GF-D8 (cell line): Measurements from ENCODE around the gene FICD.

Experiments
- DNase-seq: peaks from one replicate; lab custom pipeline; 2025; lab: John Stamatoyannopoulos, UW

FICD gene

GRCh38 chr12:108567406-108568337 lies 52.6 kb downstream of the FICD start:
- no peak for DNase-seq

DNA sequence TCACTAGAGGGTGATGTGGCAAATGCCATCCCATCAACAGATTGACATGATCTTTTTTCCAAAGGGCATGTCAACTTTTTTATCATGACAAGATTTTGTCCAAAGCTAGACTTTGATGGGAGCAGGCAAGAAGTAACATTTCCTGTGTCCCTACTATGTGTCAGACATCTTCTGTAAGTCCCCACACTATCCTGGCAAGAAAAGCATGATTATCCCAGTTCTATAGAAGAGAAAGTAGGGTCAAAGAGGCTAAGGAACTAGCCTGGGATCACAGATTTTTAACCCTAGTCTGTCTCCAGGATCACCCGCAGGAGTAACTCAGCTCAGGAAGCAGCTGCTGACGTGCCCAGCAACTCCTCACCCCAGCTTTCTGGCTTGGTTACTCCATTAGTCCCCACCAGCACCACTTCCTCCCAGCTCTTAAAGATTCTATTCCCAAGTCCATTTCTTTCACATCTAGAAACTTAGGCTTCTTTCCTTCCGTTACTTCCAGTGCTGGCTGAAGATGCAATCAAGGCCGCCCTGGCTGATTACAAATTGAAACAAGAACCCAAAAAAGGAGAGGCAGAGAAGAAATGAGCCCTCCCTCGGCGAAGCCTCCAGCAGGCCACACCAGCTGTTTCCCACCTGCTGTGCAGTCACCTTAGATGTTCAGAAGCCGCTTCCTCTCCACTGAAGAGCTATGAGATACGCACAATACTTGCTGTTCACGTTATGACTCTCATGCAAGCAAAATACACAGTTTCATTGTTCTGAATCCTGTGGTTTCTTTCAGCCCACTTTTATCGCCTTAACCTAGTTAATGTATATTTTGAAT lies 53.5 kb downstream of the FICD start:
- no peak for DNase-seq
